K562 (cell line): ENCODE results near the gene ZNF124. TPM values are rescaled to one million over a fixed set of nuclear protein-coding genes. Genes with fewer than 3 reads are reported as not detected.

ENCODE experiments used
- ADNP ChIP-seq: fragments of 200-800 bp; sonication (Bioruptor generic); IDR thresholded peaks from 2 replicates; pipeline ENCODE4 v1.6.1; 2016; ENCODE audit warnings: missing genetic modification characterization, missing compliant biosample characterization
- ATF6 ChIP-seq: sonication (generic); formaldehyde crosslinking; IDR thresholded peaks from 2 replicates; pipeline ENCODE4 v1.4.0; 2020; ENCODE audit warnings: mild to moderate bottlenecking, missing genetic modification reagents
- CREBBP ChIP-seq: IDR thresholded peaks from one replicate; pipeline ENCODE4 v1.6.1; 2012; ENCODE audit warnings: low read depth, mild to moderate bottlenecking, control low read depth, inconsistent platforms, low read length
- E2F3 ChIP-seq: fragments of 250-450 bp; sonication (Bioruptor Pico); IDR thresholded peaks from 2 replicates; pipeline ENCODE4 v1.4.0; 2020; ENCODE audit warnings: mild to moderate bottlenecking
- MAZ ChIP-seq, 2 experiments: fragments of 450-650 bp in 1 of 2; sonication (generic) in 1 of 2; formaldehyde crosslinking; IDR thresholded peaks in 1 of 2; conservative IDR thresholded peaks in 1 of 2; 2 replicates each; pipeline versions ENCODE4 v1.4.0 to v1.5.0; 2020; ENCODE audit warnings: mild to moderate bottlenecking in 1 of 2, missing genetic modification reagents in 1 of 2
- NFRKB ChIP-seq: fragments of 450-650 bp; IDR thresholded peaks from 2 replicates; pipeline ENCODE4 v1.6.1; 2016; ENCODE audit warnings: low read depth
- NR2C1 ChIP-seq, 2 experiments: fragments of 450-650 bp; IDR thresholded peaks; 2 replicates each; pipeline ENCODE4 v1.6.1; 2017; ENCODE audit warnings: mild to moderate bottlenecking in 2 of 2, antibody characterized with exemption in 1 of 2, inconsistent platforms in 1 of 2, missing compliant biosample characterization in 1 of 2, missing genetic modification characterization in 1 of 2
- NR2F6 ChIP-seq: fragments of 450-650 bp; formaldehyde crosslinking; IDR thresholded peaks from 2 replicates; pipeline ENCODE4 v1.4.0; 2020; ENCODE audit warnings: mild to moderate bottlenecking
- PTBP1 ChIP-seq: fragments of 200-400 bp; formaldehyde crosslinking; IDR thresholded peaks from 2 replicates; pipeline ENCODE4 v1.6.1; 2017; ENCODE audit warnings: low read depth, low read length
- TCF7 ChIP-seq: sonication (generic); IDR thresholded peaks from 2 replicates; pipeline ENCODE4 v1.6.1; 2016; ENCODE audit warnings: antibody characterized with exemption, borderline replicate concordance
- TEAD2 ChIP-seq: fragments of 450-650 bp; IDR thresholded peaks from 2 replicates; pipeline ENCODE4 v1.6.1; 2016; ENCODE audit warnings: missing genetic modification characterization, control low read depth, missing compliant biosample characterization
- ZNF609 ChIP-seq: sonication (generic); formaldehyde crosslinking; IDR thresholded peaks from 2 replicates; pipeline ENCODE4 v1.8.1; 2023; ENCODE audit warnings: missing genetic modification reagents, mild to moderate bottlenecking, borderline replicate concordance
- ZNF764 ChIP-seq: fragments of 250-450 bp; sonication (Bioruptor Pico); IDR thresholded peaks from 2 replicates; pipeline ENCODE4 v1.4.0; 2020; ENCODE audit warnings: low read depth, mild to moderate bottlenecking, moderate library complexity
- polyA plus RNA-seq, 8 experiments: library from polyadenylated mRNA; depleted of rRNA in 4 of 8; stranded (reverse) in 5 of 8; unstranded in 3 of 8; fragments of >200 nt; fragmentation: Nextera tagmentation in 2 of 8; fragmentation: Illumina TruSeq in 1 of 8; extraction: Ambion mirVana in 2 of 8; extraction: Trizol in 1 of 8; gene quantifications; 2 replicates each; pipeline versions ENCODE4 v1.2.1 to v1.2.3, GENCODE V29; 2011 to 2014; ENCODE audit warnings: inconsistent platforms in 1 of 8, missing spikeins in 1 of 8
- total RNA-seq, 7 experiments: library from RNA; depleted of rRNA in 6 of 7; stranded (reverse); fragments of >200 nt in 6 of 7; fragmentation: Illumina TruSeq in 2 of 7; extraction: Trizol in 2 of 7; gene quantifications; 2 replicates each; pipeline versions ENCODE4 v1.2.1 to v1.2.3, GENCODE V29; 2011 to 2021; ENCODE audit warnings: low replicate concordance in 1 of 7
- TF ChIP-seq, protein P1 (sequence below): sonication (generic); formaldehyde crosslinking; IDR thresholded peaks from 2 replicates; pipeline ENCODE4 v1.8.0; 2022; ENCODE audit warnings: missing genetic modification reagents, mild to moderate bottlenecking, borderline replicate concordance
- TF ChIP-seq, protein P2 (sequence below): sonication (generic); IDR thresholded peaks from 2 replicates; pipeline ENCODE4 v1.6.1; 2016
- TF ChIP-seq, protein P3 (sequence below): fragments of 450-650 bp; IDR thresholded peaks from 2 replicates; pipeline ENCODE4 v1.7.0; 2016; ENCODE audit warnings: borderline replicate concordance

The ZNF124 gene
- total and polyA plus RNA-seq, 9 of the 15 experiments (the other 6 are each of a cell fraction or from before 2014, with no cell fraction given): 7.6 to 71.5 (median 20.2) TPM

- TF ChIP-seq ATF6 (CRISPR knock-in tag): no peak
- no peak for TF ChIP-seq CREBBP
- TF ChIP-seq, protein P1, sequence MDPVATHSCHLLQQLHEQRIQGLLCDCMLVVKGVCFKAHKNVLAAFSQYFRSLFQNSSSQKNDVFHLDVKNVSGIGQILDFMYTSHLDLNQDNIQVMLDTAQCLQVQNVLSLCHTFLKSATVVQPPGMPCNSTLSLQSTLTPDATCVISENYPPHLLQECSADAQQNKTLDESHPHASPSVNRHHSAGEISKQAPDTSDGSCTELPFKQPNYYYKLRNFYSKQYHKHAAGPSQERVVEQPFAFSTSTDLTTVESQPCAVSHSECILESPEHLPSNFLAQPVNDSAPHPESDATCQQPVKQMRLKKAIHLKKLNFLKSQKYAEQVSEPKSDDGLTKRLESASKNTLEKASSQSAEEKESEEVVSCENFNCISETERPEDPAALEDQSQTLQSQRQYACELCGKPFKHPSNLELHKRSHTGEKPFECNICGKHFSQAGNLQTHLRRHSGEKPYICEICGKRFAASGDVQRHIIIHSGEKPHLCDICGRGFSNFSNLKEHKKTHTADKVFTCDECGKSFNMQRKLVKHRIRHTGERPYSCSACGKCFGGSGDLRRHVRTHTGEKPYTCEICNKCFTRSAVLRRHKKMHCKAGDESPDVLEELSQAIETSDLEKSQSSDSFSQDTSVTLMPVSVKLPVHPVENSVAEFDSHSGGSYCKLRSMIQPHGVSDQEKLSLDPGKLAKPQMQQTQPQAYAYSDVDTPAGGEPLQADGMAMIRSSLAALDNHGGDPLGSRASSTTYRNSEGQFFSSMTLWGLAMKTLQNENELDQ (CRISPR knock-in tag): no peak
- no peak for TF ChIP-seq PTBP1
- TF ChIP-seq TCF7: no peak
- no peak for TF ChIP-seq NR2F6
- TF ChIP-seq, protein P2, sequence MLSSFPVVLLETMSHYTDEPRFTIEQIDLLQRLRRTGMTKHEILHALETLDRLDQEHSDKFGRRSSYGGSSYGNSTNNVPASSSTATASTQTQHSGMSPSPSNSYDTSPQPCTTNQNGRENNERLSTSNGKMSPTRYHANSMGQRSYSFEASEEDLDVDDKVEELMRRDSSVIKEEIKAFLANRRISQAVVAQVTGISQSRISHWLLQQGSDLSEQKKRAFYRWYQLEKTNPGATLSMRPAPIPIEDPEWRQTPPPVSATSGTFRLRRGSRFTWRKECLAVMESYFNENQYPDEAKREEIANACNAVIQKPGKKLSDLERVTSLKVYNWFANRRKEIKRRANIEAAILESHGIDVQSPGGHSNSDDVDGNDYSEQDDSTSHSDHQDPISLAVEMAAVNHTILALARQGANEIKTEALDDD: no peak
- no peak for TF ChIP-seq ADNP (tag)
- TF ChIP-seq, protein P3, sequence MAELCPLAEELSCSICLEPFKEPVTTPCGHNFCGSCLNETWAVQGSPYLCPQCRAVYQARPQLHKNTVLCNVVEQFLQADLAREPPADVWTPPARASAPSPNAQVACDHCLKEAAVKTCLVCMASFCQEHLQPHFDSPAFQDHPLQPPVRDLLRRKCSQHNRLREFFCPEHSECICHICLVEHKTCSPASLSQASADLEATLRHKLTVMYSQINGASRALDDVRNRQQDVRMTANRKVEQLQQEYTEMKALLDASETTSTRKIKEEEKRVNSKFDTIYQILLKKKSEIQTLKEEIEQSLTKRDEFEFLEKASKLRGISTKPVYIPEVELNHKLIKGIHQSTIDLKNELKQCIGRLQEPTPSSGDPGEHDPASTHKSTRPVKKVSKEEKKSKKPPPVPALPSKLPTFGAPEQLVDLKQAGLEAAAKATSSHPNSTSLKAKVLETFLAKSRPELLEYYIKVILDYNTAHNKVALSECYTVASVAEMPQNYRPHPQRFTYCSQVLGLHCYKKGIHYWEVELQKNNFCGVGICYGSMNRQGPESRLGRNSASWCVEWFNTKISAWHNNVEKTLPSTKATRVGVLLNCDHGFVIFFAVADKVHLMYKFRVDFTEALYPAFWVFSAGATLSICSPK: no peak
- no peak for TF ChIP-seq ZNF609 (CRISPR knock-in tag)
- no peak for TF ChIP-seq ZNF764 (CRISPR knock-in tag)
- no peak for TF ChIP-seq NFRKB
- TF ChIP-seq MAZ (CRISPR knock-in tag; conservative IDR thresholded peaks at IDR 0.05 in 1 of 2, IDR thresholded peaks at IDR 0.05 in 1 of 2): no peak
- peak; percentile 17; the same call in 1 of the 2 replicates for TF ChIP-seq NR2C1 (IDR thresholded peaks at IDR 0.05)
- no peak for TF ChIP-seq NR2C1 (tag; IDR thresholded peaks at IDR 0.05)
- no peak for TF ChIP-seq TEAD2 (tag)
- TF ChIP-seq E2F3 (CRISPR knock-in tag): no peak
These were observed 52.8 kb downstream of the ZNF124 start (continued) for GRCh38 chr1:247118946-247119446.
